Measurements from ENCODE around the gene MMP17.

Gene MMP17

DNA sequence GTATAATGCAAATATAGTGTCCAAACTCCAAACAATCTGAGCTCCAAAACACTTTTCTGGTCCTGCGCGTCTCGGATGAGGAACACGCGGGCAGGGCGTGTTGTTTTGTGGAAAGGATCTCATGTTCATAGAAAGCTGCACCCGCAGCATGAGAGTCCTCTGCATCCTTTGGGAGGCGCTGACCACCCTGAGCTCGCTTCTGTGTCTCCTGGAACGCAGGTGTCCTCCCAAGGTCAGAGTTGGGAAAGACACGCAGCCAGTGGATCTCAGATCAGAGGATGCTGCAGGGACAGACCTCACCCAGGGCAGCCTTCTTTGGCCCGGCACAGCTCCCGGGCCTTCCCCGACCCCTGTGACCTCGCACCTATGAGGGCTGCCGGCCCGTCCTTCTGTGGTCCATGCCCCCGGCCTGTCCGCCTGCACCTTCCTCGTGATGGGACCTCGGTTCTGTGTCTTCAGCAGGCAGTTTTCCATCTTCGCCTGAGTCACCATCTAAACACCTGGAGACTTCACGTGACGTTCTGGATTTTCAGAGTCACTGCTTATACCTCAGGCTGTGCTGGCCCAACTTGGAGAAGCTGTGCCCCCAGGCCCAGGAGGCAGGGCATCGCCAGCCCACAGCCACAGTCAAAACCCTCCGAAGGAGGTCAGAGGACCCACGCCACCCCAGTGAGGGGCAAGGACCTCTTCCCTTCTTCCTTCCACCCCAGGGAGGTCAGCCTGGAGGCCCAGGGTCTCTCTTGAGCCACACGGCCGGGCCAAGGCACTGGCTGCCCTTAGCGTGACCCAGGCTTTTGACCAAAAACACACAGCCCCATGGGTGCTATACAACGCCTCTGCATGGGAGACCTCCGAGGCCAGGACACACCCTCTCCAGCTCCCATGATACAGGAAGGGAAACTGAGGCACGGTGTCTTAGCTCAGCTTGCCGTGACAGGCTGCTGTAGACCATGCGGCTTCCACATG, 25.9 kb downstream of the MMP17 start:
- TF ChIP-seq POLR2AphosphoS5 (IDR thresholded peaks at IDR 0.05; ENCODE audit: low read depth, low read length): no peak
- DNase-seq (ENCODE audit: insufficient read length, low spot score) (no peak), FAIRE-seq (no peak)

DNA sequence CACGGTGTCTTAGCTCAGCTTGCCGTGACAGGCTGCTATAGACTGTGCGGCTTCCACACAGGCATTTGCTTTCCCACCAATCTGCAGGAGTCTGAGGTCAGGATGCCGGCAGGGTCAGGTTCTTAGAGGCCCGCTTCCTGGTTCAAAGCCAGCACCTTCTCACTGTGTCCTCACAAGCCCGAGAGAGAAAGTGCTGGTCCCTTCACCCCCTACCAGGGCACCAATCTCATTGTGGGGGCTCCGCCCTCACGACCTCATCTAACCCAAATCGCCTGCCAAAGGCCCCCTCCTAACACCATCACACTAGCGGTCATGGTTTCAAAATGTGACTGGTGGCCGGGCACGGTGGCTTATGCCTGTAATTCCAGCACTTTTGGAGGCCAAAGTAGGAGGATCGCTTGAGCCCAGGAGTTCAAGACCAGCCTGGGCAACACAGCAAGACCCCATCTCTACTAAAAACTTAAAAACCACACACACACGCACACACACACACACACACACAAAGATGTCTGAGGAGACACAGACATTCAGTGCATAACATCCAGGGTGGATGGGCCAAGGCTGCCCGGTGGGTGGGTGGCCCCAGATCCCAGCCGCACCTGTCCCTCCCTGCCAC, 26.8 kb downstream of the MMP17 start:
- no peak for TF ChIP-seq SPI1 (IDR thresholded peaks at IDR 0.05; ENCODE audit: low read depth, low read length)
- DNase-seq (ENCODE audit: insufficient read length, low spot score) (no peak), FAIRE-seq (no peak)

DNA sequence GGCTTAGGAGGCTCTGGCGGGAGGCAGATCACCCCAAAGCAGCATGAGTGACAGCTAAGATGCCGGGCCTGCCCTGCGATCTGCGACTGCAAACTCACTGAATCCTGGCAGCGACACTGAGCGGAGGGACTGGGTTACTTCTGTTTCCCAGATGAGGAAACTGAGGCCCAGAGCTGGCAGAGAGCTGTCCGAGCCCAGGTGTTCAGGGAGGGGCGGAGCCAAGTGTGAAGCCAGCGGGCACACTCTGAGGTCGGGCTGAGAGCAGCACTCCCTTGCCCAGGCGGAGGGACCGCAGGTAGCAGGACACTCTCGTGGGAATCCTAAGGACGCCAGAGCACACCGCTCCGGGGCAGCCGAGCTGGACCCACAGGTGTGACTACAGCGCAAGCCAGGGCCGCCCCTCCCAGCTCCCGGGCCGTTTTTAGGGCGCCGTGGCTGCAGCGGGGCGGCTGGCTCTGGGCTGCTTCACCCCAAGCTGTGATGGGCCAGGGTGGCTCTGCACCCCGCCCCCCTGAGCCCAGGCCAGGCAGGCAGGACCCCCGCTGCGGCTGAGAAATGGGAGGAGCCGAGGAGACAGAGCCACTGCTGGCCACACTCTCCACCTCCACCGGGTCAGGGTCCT, 27.4 kb downstream of the MMP17 start:
- TF ChIP-seq POU2F2 (IDR thresholded peaks at IDR 0.05; ENCODE audit: low read depth, low read length) (no peak), SPI1 (IDR thresholded peaks at IDR 0.05; ENCODE audit: low read depth, low read length) (no peak)
- DNase-seq (ENCODE audit: insufficient read length, low spot score) (no peak), FAIRE-seq (no peak)

DNA sequence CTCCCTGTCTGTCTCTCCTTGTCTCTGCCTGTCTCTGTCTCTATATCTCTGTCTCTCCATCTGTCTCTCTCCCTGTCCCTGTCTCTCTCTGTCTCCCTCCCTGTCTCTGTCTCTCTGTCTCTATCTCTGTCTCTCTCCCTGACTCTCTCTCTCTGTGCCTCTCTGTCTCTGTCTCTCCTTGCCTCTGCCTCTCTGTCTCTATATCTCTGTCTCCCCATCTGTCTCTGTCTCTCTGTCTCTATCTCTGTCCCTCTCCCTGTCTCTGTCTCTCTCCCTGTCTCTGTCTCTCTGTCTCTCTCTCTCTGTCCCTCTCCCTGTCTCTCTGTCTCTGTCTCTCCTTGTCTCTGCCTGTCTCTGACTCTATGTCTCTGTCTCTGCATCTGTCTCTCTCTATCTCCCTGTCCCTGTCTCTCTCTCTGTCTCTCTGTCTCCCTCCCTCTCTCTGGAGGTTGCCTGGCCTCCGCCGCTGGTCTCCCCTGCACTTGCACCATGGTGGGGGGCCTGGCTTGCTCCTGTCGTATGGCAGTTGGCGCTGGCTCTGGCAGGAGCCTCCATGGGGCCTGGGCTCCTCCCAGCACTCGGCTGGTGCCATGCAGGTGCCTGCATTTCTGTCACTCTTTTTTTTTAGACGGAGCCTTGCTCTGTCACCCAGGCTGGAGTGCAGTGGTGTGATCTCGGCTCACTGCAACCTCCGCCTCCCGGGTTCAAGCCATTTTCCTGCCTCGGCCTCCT, 28.3 kb downstream of the MMP17 start:
- TF ChIP-seq PAX5 (IDR thresholded peaks at IDR 0.05; ENCODE audit: insufficient read depth, low read length, severe bottlenecking): no peak
- TF ChIP-seq TAF1 (IDR thresholded peaks at IDR 0.05; ENCODE audit: low read depth, low read length): no peak
- no peak for TF ChIP-seq POLR2AphosphoS5 (IDR thresholded peaks at IDR 0.05; ENCODE audit: low read depth, low read length)
- TF ChIP-seq SPI1 (IDR thresholded peaks at IDR 0.05; ENCODE audit: low read depth, low read length): no peak
- TF ChIP-seq POLR2A (IDR thresholded peaks at IDR 0.05; ENCODE audit: low read depth, low read length): no peak
- TF ChIP-seq POU2F2 (IDR thresholded peaks at IDR 0.05; ENCODE audit: low read depth, low read length): no peak
- no peak for DNase-seq (ENCODE audit: insufficient read length, low spot score)
- no peak for FAIRE-seq

DNA sequence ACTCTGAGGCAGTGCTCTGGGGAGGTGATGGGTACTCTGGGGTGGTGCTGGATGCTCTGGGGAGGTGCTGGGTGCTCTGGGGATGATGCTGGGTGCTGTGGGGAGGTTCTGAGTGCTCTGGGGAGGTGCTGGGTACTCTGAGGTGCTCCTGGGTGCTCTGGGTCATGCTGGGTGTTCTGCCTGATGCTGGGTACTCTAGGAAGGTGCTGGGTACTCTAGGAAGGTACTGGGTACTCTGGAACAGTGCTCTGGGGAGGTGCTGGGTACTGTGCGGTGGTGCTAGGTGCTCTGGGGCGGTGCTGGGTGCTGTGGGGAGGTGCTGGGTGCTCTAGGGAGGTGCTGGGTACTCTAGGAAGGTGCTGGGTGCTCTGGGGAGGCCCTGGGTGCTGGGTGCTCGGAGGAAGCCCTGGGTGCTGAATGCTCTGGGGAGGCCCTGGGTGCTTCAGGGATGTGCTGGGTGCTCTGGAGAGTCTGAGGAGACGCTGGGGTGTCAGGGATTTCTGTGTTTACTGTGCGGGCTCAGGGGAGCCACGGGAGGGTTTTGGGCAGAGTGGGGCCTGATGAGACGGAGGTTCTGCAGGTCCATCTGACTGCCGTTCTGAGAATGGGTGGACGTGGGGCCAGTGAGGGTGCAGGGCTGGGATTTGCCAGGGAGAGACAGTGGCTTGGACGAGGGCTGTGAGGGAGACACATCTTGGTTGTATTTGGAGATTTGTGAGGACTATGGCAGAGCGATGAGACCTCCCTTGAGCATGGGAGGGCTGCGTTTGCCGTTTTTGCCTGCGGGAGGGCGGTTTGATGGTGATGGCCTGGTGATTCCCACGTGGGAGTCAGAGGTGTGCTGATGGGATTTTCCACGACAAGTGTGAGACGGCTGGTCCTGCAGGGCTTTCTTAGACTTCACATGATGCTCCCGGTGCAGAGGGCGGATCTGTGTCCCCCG, 30.0 kb downstream of the MMP17 start:
- TF ChIP-seq POLR2A (IDR thresholded peaks at IDR 0.05; ENCODE audit: low read depth, low read length) (no peak), POU2F2 (IDR thresholded peaks at IDR 0.05; ENCODE audit: low read depth, low read length) (no peak), SPI1 (IDR thresholded peaks at IDR 0.05; ENCODE audit: low read depth, low read length) (no peak), TAF1 (IDR thresholded peaks at IDR 0.05; ENCODE audit: low read depth, low read length) (no peak), POLR2AphosphoS5 (IDR thresholded peaks at IDR 0.05; ENCODE audit: low read depth, low read length) (no peak), PAX5 (IDR thresholded peaks at IDR 0.05; ENCODE audit: insufficient read depth, low read length, severe bottlenecking) (no peak)
- DNase-seq (ENCODE audit: insufficient read length, low spot score): no peak
- no peak for FAIRE-seq

DNA sequence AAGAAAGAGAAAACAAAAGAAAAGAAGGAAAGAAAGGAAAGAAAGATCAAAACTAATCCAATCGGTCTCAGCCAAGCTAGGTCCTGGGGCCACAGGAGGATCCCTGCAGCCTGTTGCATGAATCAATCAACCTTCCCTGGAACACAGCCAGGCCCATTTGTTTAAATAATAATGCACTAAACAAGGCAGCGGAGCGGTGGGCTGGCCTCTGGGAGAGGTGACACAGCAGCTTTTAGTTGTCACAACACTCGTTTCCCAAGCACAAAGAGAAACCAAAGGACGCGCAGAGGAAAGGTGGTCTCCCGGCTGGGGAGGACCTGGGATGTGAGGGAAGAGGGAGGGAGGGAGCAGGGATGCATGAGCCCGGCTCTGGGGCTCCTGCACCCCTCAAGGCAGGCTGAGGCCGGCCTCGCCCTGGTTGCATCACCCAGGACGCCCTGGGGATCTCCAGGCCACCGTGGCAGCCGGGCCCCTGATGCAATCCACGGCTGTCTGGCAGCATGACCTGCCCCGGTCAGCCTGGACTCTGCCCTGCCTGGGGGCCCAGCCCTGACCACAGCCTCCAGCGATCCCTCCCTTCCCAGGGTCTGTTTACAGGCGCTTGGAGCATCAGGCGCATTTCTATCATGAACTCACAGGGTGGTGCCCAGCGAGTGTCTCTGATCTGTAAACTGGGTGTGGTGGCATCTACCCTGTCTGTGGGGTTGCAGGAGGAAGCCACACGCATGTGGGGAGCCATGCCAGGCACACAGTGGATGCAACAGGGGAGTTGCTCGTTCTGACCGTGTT, 32.5 kb downstream of the MMP17 start:
- FAIRE-seq (no peak), DNase-seq (ENCODE audit: insufficient read length, low spot score) (no peak)

DNA sequence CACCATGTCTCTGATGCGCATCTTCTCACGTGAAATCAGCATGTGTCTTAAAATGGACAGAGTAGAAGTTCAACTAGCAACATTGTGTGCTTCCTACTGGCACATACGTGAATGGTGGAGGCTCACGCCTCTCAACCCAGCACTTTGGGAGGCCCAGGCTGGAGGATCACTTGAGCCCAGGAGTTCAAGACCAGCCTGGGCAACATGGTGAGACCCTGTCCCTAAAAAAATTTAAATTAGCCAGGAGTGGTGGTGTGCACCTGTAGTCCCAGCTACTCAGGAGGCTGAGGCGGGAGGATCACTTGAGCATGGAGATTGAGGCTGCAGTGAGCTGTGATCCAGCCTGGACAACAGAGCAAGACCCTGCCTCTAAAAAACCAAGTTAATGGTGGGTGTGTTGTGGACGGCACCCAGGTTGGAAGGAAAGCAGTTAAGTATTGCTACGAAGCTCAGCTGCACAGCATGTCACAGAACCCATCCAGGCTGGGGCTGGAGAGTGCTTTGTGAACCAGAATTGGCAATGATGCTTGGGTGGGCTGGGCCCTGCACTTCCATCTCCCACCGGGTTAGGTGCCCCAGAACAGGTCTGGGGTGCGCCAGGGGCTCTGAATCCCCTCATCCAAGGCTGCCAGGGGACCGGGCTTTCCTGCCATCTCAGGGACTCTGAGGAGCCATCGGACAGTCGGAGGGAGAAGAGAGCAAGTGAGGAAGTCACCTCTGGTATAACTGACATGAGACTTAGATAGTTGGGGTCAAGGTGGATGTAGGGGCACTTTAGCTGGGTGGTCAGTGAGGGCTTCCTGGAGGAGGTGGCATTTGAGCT, 33.3 kb downstream of the MMP17 start:
- FAIRE-seq: no peak

More for the DNA sequence above, 32.5 kb downstream of the MMP17 start:
- TF ChIP-seq POU2F2 (IDR thresholded peaks at IDR 0.05; ENCODE audit: low read depth, low read length) (no peak), POLR2A (IDR thresholded peaks at IDR 0.05; ENCODE audit: low read depth, low read length) (no peak), TAF1 (IDR thresholded peaks at IDR 0.05; ENCODE audit: low read depth, low read length) (no peak), POLR2AphosphoS5 (IDR thresholded peaks at IDR 0.05; ENCODE audit: low read depth, low read length) (no peak), PAX5 (IDR thresholded peaks at IDR 0.05; ENCODE audit: insufficient read depth, low read length, severe bottlenecking) (no peak), SPI1 (IDR thresholded peaks at IDR 0.05; ENCODE audit: low read depth, low read length) (no peak)

DNA sequence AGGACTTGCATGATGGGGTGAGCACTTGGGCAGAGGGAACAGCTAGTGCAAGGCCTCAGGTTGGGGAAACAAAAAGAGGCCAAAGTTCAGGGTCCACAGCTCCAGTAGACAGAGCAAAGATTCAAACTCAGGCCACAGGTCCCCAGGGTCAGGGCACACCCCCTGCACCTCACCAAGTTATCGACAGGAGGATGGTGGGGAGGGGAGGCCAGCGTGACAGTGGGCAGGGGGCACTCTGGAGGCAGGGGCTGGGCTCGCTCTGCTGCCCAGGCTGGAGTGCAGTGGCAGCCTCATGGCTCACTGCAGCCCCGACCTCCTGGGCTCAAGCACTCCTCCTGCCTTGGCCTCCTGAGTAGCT, 33.9 kb downstream of the MMP17 start:
- FAIRE-seq (no peak), DNase-seq (ENCODE audit: insufficient read length, low spot score) (no peak)

More for the DNA sequence above, 33.3 kb downstream of the MMP17 start:
- no peak for DNase-seq (ENCODE audit: insufficient read length, low spot score)
- TF ChIP-seq POU2F2 (IDR thresholded peaks at IDR 0.05; ENCODE audit: low read depth, low read length) (no peak), POLR2AphosphoS5 (IDR thresholded peaks at IDR 0.05; ENCODE audit: low read depth, low read length) (no peak), TAF1 (IDR thresholded peaks at IDR 0.05; ENCODE audit: low read depth, low read length) (no peak), SPI1 (IDR thresholded peaks at IDR 0.05; ENCODE audit: low read depth, low read length) (no peak), POLR2A (IDR thresholded peaks at IDR 0.05; ENCODE audit: low read depth, low read length) (no peak), PAX5 (IDR thresholded peaks at IDR 0.05; ENCODE audit: insufficient read depth, low read length, severe bottlenecking) (no peak)

More for the DNA sequence above, 33.9 kb downstream of the MMP17 start:
- TF ChIP-seq POU2F2 (IDR thresholded peaks at IDR 0.05; ENCODE audit: low read depth, low read length) (no peak), TAF1 (IDR thresholded peaks at IDR 0.05; ENCODE audit: low read depth, low read length) (no peak), PAX5 (IDR thresholded peaks at IDR 0.05; ENCODE audit: insufficient read depth, low read length, severe bottlenecking) (no peak), POLR2AphosphoS5 (IDR thresholded peaks at IDR 0.05; ENCODE audit: low read depth, low read length) (no peak)

Data from GM12891 (cell line).